Activated naive CD4-positive, alpha-beta T cell treated with anti-CD3 and anti-CD28 coated beads, Interleukin-2, amount 50 U/mL, for 16 hours (primary cell): ENCODE data around the gene GALNT4.
A peak's percentile ranks its signal among the peaks of the same experiment; 100 is the strongest.

Experiments
- DNase-seq: peaks from one replicate; pipeline ENCODE4 v3.0.0-alpha.2; 2020

Gene GALNT4

DNA sequence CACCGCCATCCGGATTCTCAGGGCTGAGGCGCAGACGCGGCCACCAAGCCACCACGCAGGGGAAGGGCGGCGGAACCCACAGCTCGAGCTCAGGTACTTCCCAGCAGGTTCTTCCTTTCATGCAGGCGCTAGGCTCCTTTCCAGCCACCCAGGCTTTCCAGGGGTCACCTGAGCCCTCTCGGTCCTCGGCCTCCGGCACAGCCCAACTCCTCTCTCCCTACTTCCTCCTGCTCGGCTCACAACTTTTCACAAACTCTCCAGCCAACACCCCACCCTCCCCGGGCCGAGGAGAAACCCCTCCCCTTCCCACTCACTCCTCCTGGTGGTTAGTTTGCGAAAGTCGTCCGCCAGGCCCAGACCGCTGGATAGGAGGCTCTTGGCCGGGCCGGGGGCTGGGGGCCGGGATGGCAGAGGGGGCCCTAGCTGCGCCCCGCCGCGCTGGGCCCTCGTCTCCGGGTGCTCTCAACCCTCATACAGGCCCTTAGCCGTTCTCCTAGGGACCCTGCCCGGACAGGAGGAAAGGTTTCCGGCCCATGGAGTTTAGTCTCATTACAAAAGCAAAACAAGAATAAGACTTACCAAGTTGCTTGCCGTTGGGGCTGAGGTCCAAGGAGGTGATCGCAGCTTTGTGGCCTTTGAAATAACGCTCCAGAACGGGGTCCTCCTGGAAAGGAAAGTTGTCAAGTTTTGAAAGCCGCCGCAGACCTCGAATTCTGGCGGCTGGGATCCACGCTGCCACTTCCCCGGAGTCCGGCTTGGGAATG lies at the start of gene GALNT4:
Gene GALNT4 (minus strand): TSS at position 256 of the 764 bp plus-strand sequence. CDS start 247 bp downstream, at position 9.
- peak; percentile 70 for DNase-seq

DNA sequence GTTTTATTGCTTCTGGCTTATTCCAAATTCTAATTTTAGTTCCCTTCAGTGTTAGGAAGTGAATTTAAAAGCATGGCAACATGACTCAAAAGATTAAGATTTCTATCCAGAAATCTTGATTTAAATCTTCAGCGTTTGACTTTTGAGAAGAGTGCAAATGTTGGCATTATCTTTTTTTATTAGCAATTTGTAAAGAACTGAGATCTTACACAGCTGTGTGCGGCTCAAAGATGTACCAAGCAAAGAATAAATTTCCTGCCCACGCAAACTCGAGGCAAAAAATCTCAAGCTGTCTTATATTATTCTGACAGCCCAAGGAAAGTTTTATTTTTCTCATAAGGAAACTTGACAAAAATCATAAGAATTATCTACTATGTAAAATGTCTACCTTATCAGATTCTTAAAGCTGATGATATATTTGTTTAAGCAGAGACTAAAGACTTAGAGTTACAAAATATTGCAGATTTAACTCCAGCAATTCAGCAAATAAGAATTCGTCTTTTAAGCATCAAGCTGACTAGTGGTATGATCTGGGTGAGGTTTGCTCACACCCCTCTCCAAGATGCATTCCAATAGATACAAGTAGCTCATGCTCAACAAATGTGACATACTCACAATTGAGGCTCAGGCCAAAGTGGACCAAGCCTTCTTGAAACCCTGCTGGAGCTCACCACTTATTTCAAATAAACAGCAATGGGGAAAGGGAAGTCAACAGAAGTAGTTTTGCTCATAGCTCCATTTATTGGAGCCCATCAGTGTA lies 48.6 kb upstream of the GALNT4 start:
- DNase-seq, result no peak

DNA sequence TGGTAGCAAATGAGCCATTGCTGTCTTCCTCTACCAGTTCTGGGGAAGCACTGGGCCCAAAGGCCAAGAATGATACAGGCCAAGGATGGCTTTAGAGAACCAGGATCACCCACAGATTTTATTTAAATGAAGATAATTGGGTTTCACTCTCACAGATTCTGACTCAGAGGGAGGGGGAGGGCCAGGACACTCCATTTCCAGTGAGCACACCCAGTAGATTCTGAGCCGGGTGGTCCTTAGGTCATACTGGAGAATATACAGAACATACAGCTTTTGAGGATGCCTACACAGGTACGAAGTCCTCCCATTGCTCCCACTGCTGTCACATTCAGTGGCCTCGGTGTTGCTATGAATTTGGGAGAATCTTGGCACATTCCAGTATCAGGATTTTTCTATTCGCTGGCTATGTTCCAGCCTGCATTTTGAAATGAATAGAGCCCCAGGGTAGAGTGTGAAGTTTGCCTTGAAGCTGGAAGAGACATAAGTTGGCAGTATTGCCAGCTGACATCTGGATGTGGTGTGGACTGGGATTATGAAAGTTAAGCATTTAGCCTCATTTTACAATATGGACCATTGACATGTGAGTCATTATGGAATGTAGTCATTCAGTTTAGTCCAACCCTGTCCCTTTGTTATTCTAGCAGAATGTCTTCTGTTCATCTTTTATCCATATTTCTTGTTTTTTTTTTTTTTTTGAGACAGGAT lies 47.0 kb upstream of the GALNT4 start:
- DNase-seq, result no peak

DNA sequence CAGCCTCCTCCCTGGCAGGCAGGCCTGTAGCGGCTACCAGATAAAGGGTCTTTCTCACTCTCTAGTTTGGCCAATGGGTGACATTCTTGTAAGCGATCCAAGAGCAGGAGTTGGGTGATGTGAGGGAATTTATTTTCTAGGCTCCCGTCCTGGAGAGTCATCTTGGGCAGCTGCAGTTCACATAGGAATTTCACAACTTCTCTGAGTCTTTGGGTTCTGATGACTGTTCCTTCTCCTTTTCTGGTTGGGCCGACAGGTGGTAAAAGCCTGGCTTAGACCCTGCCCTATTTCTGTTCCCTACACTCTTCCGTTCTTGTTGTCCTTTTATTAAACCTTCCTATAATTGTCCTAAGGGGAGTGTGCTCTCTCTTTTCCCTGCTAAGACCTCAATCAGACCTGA lies 43.9 kb upstream of the GALNT4 start:
- no peak for DNase-seq

DNA sequence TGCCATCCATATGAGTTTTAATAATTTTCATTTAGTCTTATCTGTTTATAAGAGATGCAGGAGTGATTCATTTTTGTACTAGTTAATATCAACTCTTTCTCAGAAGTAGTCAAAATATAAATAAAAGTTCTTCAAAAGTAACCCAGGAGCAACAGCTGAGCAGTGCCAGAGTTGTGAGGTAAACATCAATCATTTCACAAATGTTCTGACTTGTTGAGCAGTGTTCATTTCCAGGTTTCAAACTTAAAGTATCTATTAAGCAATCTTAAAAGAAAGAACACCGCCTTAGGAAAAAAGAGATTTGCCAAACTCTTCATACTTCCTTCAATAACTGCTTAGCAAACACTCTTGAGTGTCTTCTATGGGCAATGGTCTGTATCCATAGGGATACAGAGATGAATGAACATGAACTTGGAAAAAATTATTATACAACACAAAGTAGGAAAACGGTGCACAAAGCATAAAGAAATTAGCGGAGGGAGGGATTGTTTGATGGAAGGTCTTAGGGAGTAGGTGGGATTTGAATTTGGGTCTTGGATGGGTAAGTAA lies 43.2 kb upstream of the GALNT4 start:
- no peak for DNase-seq

DNA sequence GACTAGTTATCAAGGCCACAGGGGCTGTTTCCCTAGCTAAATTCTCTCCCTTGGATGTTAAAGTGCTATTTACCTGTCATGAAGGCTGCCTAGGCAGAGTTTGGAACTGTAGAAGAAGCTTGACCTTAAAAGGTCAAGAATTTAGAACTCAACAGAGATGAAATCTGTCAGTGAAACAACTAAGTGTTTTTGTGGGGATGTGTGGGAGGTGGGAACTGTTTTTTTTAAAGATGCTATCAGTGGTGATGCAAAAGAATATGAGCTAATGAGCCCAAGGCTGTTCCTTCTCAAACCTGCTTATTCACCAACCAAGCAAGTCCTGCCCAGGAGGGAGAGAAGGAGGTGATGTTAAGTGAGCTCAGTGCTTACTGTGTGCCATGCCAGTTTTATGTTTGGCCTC lies 42.0 kb upstream of the GALNT4 start:
- DNase-seq, result no peak

DNA sequence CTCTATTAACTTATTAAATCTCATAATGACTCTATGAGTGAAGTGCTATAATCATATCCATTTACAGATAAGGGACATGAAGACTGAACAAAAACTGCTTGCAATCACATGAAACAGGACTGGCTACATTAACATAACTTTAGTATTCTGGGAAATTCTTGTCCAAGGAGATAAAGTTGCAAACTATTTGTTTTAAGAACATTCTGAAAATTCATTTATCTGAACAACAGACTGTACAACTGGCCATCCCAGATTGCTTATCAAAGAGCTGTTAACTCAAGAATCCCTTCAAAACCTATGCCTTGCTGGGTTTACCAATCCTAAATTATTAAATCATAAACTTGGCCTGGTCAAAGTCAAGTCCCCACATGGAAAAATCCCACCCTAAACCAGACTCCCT lies 40.4 kb upstream of the GALNT4 start:
- no peak for DNase-seq

DNA sequence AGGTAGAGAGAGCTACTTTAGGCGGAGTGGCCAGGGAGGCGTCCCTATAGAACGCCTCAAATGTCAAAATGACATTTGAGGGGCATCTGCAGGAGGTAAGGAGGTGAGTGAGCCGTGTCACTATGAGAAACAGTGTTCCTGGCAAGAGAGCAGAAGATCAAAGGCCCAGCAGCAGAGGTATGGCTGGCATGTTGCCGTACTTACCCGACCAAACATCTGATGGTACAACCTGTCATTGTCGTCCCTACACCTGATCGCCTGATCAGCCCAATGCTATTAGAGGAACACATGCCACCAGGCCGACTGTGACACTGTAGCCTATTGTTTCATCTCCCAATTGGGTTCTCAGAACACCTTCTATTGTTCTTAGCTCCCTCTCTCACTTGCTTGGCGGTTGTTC lies 35.2 kb upstream of the GALNT4 start:
- no peak for DNase-seq

DNA sequence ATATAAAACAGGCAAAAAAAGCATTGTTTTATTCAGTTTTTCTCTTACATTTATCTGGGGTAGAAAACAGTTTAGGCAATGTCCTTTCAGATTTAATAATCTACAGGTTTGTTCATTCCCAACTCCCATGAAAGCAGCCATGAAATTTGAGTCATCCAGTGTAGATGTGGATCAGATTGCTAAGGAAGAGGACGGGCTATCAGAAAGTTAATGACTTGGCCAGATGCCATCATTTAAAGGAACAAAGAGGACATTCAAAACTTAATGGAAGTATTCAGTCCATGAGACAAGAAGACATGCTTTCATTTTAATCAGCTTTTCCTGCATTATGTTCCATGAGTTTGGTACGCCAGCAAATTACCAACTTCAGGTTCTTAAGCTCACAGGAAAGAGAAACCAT lies 32.4 kb upstream of the GALNT4 start:
- DNase-seq, result no peak

DNA sequence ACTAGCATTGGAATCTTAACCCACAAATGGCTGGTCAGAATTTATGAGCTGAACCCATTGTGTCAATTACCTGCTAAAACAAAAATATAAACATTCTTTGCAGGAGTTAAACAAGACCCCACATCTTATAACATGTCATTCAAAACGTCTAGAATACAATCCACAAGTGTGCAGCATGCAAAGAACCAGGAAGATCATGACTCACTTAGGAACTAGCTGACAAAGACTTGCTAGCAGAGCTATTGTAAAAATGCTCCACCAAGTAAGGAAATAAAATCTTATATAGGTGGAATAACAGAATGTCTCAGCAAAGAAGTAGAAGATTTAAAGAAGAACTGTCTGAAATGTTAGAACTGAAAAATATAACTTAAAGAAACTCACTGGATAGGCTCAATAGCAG lies 27.8 kb upstream of the GALNT4 start:
- DNase-seq, result no peak

DNA sequence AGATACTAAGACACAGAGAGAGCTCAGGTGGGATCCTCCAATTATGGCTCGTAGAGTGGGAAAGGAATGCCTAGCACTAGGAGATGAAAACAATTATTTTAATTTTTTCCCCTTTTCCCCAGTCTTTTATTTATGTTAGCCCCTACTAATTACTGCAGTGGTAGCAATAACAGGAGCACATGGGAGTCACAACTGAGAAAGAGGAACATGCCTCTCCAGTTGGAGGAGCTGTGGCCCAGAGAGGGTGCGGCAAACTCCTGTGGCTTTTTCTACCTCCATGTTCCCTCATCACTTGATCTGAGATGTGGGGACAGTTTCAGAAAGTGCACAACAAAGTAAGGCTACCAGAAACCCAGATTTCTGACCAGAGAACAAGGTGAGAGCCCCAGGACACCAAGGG lies 27.2 kb upstream of the GALNT4 start:
- DNase-seq, result no peak

DNA sequence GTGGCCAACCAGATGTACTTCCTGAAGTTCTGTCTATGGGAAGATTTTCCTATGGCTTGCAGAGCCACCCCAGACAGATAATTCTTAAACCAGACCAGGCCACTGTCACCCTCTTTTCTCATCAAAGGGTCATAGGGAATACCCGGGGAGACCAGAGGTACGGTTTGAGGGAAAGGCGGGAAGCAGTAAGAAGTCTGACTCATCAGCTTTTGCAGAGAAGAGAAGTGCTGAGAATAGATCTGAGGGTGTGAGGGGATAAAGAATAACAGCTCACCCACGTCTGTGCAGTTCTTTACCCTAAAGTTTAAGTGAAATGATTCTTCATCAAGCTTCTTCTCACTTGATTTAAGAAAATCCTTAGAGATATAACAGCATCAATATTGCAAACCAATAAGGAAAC lies 22.5 kb upstream of the GALNT4 start:
- DNase-seq, result no peak

DNA sequence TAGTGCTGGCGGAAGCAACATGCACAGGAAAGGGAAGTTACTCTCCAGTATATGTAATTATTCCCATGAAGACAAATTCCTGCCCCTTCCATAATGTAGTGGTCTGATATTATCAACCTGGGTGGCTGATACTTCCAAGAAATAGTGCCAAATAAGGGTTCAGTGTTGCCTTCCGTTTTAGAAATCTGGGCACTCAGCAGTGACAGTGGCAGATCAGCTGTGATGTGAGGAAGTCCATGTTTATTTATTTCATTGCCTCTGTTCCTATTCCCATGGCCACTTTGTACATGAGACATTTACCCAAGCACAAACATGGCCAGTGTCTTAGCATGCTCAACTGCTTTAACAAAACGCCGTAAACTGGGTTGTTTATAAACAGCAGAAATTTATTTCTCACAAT lies 21.6 kb upstream of the GALNT4 start:
- DNase-seq, result no peak

DNA sequence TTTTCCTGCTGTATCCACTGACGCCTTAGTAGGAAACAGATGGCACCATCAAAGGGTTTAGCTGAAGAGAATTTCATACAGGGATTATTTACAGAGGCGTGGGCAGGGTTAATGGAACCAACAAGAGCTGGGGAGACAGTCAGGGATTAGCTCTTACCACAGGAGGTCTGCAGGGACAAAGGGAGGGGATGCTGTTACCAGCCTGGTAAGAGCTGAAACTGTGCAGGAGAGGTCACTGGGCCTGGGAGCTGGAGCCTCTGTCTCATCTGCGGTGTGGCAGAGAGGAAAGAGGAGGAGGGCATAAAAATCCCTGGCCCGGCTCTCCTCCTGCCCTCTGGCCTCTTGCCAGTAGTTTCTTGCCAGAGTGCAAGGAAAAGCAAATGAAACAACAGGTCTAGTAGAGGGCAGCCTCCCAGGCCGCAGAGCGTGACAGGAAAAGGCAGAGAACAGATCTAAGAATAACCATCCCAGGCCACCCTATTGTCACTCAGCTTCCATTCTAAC lies 20.1 kb upstream of the GALNT4 start:
- no peak for DNase-seq

DNA sequence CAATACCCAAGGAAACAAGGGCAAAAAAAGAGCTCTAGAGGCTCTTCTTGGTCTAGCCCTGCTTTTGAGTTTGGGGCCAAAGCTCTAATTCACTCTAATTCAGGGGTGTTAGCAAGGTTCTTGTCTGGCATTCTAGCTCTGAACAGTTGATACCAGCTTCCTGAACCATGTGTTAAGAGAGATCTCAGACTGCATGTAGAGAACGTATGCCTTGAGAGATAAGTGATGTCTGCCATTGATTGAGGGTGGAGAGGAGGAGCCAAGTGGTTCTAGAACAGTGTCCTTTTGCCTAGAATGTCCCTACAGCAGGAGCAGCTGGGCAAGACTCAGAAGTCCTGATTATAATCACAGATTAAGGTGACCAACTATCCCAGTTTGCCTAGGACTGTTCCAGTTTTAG lies 19.4 kb upstream of the GALNT4 start:
- DNase-seq, result no peak

DNA sequence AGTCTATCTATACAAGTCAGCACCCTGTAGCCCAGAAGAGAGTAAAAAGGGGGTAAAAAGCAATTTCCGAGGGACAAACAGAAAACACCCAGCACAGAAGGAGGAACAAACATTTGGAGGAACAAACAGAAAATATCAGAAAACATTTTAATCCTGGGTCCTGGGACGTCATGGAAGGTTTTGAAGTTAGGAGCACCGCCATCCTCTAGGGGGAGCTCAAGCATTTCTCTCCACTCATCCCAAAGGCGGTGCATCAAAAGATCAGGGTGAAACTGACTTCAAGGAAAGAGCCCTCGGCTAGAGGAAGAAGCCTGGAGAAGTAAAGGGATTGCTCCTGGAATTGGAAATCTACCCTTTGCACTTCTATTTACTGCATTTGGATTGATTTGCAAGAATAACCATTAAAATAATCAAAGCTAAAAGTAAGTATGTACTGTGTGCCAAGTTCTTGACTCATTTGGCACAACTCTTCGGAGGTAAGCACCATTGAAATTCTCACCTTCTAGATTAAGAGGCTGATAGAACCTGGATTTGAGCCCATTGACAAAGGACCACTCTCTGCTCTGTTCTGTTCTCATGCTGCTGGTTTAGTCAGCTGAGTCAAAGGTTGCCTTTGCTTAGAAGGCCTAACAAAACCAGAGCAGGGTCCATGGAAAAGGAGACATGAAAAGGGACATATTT lies 18.5 kb upstream of the GALNT4 start:
- DNase-seq, result peak; percentile 56

DNA sequence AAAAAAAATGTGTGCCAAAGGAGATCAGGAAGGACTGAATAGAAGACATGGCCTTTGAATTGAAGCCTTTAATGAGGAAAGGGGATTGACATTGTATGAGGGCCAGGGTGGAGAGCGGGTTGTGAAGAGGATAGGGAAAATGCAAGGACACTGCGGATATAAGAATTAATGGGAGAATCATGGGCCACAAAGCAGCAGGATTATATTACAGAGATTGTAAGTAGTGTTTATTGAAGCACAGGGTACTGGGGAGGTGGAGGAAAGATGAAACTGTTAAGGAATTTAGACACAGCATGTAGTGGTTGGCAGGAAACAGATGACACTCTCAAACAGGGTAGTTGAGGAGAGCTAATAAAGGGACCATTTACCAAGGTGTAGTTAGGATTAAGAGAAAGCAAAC lies 17.6 kb upstream of the GALNT4 start:
- DNase-seq, result no peak

DNA sequence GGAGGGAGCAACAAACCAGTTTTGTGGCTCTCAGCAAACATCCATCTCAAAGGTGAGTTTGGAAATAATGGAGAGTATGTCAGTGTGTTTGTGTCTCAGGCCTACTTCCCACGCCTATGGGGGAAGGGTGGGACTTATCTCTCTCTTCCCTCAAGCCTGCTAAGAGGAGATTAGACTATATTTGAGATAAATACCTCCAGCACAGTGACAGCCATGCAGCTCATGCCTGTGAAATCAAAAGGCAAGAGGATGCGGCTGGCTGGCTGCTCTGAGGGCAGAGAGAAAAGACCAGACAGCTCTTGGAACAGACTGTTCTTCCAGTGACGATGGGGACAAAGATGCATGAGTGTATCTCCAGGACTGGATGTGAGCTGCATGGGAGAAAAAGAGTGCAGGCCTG lies 16.0 kb upstream of the GALNT4 start:
- no peak for DNase-seq

DNA sequence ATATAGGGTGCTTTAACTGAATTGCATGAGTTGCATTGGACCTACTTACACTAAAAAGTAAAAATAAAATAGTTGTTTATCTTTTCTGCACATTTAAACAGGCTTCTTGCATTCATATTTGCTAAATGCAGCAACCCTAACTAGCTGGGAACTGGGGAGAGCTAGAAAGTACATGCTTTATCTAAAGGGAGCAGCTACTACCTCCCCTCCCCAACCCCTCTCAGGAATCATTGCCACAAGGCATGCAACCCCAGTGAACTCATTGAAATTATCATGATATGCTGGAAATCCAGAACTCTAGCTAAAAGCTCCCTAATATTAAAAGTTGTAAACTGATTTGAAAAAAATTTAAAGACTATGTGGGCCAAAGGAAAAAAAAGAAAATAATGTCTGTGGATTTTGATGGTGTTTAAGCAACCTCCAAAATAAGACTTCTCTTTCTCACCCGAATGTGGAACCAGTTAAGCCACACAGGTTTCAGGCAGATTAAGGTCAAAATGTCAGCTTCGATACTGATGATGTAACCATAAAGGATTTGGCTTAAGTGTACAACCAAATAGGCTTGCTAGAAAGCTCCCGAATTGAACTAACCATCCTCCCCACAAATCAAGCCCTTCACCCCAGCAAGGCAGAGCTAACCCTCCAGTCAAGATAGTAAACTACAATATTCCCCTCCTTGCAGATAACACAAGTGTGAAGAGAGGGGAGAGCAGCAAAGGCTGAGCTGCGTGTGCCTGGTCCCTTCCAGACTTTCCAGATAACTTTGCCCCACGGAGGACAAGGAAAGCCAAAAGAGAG lies 15.0 kb upstream of the GALNT4 start:
- no peak for DNase-seq

DNA sequence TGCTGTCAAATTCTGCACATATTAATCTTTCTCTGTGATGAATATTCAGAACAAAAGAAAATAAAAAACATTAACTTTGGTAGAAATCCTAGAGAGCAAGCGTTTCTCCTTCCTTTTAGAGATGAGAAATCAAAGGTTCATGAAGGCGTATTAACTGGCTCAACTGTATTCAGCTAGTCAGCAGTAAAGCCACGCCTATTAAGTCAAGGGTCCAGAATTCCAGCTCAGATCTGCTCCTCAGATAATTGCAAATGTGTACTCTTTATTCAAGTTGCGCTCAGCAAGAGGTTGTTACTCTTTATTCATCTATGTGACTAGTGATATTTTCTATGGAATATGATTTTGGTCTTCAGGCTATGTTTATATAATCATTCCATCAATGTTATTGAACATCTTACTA lies 14.3 kb upstream of the GALNT4 start:
- no peak for DNase-seq

DNA sequence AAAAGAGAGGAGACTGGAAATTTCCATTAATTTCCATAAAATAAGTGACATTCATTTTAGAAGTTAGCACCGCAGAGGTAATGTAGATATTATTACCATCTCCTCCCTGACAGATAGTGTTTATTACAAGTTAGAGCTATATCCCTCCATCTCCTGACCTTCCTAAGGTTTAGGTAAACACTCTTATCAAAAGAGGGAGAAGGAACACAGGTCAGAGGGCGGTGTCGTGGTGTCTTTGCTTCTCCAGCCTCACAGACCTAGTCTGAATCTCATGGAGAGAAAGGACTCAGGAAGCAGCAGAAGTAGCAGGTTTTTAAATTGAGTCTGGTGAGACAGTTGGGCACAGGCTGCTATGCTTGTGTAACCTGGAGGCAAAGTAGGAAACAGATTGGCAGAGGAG lies 12.8 kb upstream of the GALNT4 start:
- no peak for DNase-seq

DNA sequence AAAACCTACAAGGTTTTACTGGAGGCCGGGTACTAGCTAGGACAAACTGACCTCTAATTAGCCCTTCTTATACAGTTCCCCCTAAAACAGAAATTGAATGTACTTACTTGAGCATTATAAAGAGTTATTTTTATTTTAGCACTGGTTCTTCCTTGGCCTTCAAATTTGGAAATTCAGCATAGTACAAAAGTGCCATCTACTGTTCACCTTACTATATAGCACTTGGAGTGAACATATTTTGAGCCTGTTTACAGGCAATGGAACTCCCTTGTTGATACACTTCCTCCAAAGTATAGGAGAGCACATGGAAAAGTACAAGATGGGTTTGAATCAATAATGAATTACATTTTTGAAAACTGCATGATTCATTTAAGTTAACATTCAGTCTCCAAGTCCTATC lies 5.1 kb upstream of the GALNT4 start:
- DNase-seq, result no peak
